Right lung (tissue), 5 donors: Measurements from ENCODE around the gene SPECC1. TPM values are rescaled to one million over a fixed set of nuclear protein-coding genes. Genes with fewer than 3 reads are reported as not detected.
"Not testable (repeated sequence)": the region's sequence is repeated elsewhere in the genome, so short reads cannot be mapped to it uniquely, and the experiment has no call there.

ENCODE experiments used
- DNase-seq, 2 donors: peaks; one replicate each; pipeline ENCODE4 v3.0.0-alpha.2; 2013
- polyA plus RNA-seq, 5 donors: library from polyadenylated mRNA; unstranded; fragments of 120-200 nt; gene quantifications; one replicate each; pipeline versions ENCODE4 v1.2.1 to v1.2.3, GENCODE V29; 2013; ENCODE audit warnings: inconsistent platforms in 1 of 5, low replicate concordance in 1 of 5; ENCODE audit not compliant: insufficient read length in 5 of 5, insufficient read depth in 1 of 5

The SPECC1 gene
- polyA plus RNA-seq, 5 donors: 5.4 to 9.0 (median 6.5) TPM

DNA sequence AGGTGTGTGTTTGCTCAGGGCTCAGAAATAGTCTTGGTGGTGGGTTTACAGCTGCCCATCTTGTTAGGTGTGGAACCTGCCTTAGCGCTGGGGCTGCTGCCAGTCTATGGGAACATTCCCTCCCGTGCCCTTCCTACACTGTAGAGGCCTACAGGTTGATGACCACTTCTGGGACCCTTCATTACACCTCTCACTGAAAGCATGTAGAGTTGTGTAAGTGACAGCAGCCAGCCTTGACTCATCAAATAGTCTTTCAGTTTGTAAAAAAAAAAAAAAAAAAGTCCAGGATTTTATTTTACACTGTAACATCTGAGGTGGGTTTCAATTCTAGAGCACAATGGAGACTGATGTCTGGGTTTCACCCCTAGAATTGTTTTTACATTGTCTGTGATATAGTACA, 193.9 kb downstream of the SPECC1 start:
- no peak for DNase-seq

DNA sequence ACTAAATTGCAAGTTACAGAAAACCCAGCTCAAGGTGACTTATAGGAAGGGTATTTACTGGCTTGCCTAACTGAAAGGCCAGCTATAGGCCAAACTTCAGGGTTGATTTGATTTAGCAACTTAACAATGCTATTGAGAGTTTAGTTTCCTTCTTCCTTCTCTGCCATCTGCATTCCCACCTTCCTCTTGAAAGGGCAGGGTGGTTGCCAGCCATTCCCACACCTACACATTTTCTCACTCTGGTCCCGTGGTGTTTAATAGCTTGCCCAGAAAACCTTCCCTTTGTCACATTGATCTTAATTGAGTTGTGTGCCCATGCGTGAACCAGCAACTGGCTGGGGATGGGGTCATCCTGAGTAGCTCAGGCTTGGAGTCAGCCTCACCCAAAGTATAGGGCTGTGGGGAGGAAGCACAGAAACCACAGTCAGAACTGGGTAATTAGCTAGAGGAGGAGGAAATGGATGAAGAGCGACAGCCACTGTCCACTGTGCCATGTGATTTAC, 194.7 kb downstream of the SPECC1 start:
- no peak for DNase-seq

- no peak for DNase-seq
Measured at GRCh38 chr17:20205609-20206008, 196.4 kb downstream of the SPECC1 start.

DNA sequence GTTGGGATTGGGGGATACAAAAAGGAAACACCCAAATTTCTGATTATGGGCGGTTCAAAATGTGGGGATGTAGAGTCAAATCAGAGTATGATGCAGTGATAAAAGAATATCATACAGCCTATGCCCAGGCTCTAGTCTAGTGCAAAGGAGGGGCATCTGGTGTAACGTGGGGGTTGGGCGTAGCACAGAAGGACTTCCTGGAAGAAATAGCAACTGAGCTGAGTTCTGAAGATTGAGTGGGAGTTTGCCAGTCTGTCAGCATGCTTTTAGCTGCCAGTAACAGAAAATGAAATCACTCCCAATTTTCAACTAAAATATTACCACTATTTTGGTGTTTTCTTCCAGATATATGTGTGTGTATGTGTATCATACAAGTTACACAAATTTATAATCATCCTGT, 196.9 kb downstream of the SPECC1 start:
- DNase-seq: no peak

GRCh38 chr17:20206591-20206990, 197.4 kb downstream of the SPECC1 start:
- no peak for DNase-seq

- DNase-seq: no peak
Measured at GRCh38 chr17:20207262-20207985, 198.3 kb downstream of the SPECC1 start.

- DNase-seq: no peak
Measured at GRCh38 chr17:20208717-20209116, 199.6 kb downstream of the SPECC1 start.

DNA sequence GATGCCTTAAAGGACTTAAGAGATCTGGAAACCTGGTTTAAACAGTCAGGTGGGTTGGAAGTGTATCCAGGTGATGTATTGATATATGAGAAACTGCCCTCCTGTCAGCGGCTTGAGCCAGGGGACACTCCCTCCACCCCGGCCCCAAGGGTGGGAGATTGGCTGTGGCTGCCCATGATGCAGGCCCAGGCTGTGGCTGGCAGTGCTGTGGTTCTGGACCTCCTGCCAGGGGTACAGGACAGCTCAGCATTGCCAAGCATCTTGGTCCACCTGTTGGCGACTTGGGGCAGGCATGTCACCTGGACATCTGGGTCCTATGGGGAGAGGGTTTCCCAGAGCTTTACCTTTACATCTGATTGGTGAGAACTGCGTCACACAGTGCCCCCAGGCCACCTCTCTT, 201.0 kb downstream of the SPECC1 start:
- DNase-seq: no peak

- DNase-seq: no peak
Measured at GRCh38 chr17:20210614-20211013, 201.5 kb downstream of the SPECC1 start.

- DNase-seq: no peak
Measured at GRCh38 chr17:20211246-20211645, 202.1 kb downstream of the SPECC1 start.

DNA sequence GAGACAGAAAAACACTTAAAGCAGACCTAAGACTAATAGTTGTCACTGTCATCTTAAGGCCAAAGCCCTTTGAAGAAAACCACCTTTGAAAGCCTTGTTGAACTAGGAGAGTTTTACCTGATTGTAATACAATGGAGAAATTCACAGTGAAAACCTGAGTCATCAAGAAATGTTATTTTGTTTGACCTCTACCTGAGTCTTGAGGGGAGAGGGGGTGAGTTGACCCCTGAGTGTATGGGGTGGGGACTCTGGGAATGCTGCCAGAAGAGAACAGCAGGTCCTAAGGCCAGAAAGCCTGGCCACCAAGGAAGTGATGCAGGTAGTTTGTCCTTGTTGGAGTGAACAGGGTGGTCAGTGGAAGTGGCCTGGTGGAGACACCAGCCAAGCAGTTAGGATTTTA, 204.3 kb downstream of the SPECC1 start:
- no peak for DNase-seq

- no peak for DNase-seq
Measured at GRCh38 chr17:20214794-20215193, 205.6 kb downstream of the SPECC1 start.

- no peak for DNase-seq
Measured at GRCh38 chr17:20216154-20216815, 207.1 kb downstream of the SPECC1 start.

GRCh38 chr17:20216853-20217252, 207.7 kb downstream of the SPECC1 start:
- no peak for DNase-seq

- no peak for DNase-seq
Measured at GRCh38 chr17:20217677-20218076, 208.5 kb downstream of the SPECC1 start.

- no peak for DNase-seq
Measured at GRCh38 chr17:20218272-20218671, 209.1 kb downstream of the SPECC1 start.

DNA sequence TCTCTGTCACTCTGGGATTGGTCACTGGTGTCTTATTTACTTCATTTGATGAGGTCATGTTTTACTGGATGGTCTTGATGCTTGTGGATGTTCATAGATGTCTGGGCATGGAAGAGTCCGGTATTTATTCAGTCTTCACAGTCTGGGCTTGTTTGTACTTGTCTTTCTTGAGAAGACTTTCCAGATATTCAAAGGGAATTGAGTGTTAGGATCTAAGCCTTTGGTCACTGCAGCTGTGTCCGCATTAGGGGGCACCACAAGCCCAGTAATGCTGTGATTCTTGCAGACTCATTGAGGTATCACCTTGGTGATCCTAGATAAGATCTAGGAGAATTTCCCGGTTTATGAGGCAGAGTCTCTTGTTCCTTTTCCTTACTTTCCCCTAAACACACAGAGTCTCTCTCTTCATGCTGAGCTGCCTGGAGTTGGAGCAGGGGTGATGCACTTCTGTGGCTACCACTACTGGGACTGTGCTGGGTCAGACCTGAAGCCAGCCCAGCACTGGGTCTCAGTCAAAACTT, 214.7 kb downstream of the SPECC1 start:
- DNase-seq: no peak

- DNase-seq: no peak
Measured at GRCh38 chr17:20224379-20224778, 215.2 kb downstream of the SPECC1 start.

DNA sequence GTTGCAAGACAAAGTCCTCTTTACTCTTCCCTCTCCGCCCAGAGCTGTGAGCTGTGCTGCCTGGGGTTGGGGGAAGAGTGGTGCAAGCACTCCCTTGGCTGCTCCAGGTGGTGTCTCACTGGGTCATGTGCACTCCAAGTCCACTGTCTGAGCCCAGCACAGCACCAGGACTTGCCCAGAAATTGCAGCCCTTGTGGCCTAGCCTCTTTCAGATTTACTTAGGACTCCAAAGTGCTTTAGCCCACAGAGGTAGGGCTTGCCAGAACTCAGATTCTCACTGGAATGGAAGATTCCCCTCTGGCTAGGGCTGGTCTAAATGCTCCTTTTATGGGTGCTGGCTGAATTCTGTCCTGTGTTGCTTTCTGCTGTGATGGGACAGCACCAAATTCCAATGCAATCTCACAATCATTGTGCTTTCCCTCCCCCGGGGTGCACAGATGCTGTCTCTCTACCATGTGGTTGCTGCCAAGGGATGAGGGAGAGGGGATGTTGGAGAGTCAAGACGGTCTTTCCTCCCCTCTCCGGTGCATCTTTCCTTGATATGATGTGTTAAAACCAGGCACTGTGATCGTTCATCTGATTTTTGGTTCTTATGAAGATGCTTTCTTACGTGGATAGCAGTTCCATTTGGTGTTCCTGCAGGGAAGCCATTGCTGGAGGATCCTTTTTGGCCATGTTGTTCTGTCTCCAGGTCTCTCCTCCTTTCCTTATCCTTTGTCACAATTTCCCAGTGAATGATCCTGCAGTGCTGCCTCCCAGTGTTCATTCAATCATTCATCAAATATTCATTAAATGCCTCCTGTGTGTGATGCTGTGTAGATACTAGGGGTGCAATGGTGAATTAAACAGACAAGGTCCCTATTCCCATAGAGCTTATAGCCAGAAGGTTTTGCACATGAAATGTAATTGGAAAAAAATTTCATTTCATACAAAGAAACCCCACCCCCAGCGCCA, 216.3 kb downstream of the SPECC1 start:
- no peak for DNase-seq

DNA sequence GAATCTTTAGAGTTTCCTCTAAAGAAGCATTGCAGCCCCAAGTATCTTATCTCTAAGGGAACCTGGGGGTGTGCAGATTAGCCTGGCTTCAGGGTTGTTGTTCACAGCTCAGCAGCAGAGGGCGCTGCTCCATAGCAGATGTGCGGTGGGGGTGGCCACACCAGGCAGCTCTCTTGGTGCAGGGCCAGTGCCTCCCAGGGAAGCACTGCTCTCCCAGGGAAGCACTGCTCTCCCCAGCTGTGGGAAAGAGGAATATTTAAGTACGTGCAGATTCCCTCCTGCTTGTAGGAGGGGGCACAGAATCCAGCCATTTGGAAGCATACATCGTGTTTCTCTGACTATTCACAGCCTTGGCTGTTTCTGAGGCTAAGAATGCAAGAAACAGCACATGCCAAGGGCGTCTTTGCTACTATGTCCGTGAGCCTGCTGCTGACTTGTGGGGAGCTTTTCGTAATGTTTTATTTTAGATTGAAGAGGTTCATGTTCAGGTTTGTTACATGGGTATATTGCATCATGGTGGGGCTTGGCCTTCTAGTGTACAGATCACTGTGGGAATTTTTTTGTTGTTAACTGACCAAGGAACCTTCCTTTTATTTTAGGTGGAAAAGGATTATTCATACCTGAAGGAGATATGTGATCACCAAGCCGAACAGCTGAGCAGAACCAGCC, 217.8 kb downstream of the SPECC1 start:
- DNase-seq: peak; percentile 74 to 79

DNA sequence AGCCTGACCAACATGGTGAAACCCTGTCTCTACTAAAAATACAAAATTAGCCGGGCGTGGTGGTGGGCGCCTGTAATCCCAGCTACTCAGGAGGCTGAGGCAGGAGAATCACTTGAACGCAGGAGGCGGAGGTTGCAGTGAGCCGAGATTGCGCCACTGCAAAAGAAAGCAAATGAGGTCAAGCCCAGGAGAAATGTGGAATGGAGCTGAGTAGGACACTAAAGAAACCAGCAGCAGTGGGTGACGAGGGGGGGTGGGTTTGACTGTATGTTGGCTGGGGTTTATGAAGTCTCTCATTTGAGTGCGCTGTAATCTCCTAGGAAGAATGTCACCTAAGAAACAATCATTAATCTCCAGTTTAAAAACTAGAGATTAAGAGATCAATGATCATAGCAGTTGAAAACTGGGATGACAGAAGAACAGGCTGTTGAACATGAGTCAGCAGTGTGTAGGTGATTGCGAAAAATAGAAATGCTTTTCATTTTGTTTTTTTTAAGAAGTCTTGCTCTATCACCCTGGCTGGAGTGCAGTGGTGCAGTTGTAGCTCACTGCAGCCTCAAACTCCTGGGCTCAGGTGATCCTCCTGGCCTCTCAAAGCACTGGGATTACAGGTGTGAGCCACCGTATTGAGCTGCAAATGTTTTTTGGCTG, 218.7 kb downstream of the SPECC1 start:
- DNase-seq: not testable (repeated sequence)
